ENCODE measurements around the gene PFKFB3. TPM values are rescaled to one million over a fixed set of nuclear protein-coding genes. Genes with fewer than 3 reads are reported as not detected.
"Not testable (repeated sequence)": the region's sequence is repeated elsewhere in the genome, so short reads cannot be mapped to it uniquely, and the experiment has no call there.

PFKFB3 gene
- total and polyA plus RNA-seq, 4 donors: 11.4 to 234 (median 66.3) TPM

GRCh38 chr10:6163364-6164270, 39.1 kb upstream of the PFKFB3 start:
- peak overlapping the region; percentile 79 to 89 for H3K9ac ChIP-seq (ENCODE audit: insufficient read depth in 1 of 2, low read length in 2 of 2)
- peaks cover 0 to 6% (median under 1%) of the 10 kb centered on the region in 4 donors for H3K36me3 ChIP-seq (ENCODE audit: control insufficient read depth in 4 of 4, insufficient read depth in 4 of 4, low read length in 4 of 4)
- no peaks in the 10 kb centered on the region for H3K9me3 ChIP-seq (ENCODE audit: control insufficient read depth in 4 of 4, insufficient read depth in 3 of 4, low read length in 3 of 4)
- WGBS, 2 donors: 1% methylated on average over 77 to 91 of the region's 91 CpGs
- peak overlapping the region; percentile 87 to 94 for H3K27ac ChIP-seq (ENCODE audit: low read depth in 1 of 2, low read length in 1 of 2)
- ATAC-seq (ENCODE audit: insufficient read depth, low FRiP score) (peak; percentile 100), DNase-seq (peak; percentile 89 to 97 (median 90))
- peak overlapping the region; percentile 66 for H3K4me3 ChIP-seq
- peaks cover 2 to 18% (median 6%) of the 10 kb centered on the region in 5 donors for H3K4me1 ChIP-seq (ENCODE audit: control insufficient read depth in 5 of 5, insufficient read depth in 5 of 5, low read length in 5 of 5)
- no peak for TF ChIP-seq CTCF (IDR thresholded peaks at IDR 0.05; ENCODE audit: control extremely low read depth, extremely low read depth)
- no peaks in the 10 kb centered on the region for H3K27me3 ChIP-seq (ENCODE audit: control insufficient read depth in 3 of 3, insufficient read depth in 3 of 3, low read length in 2 of 3)

GRCh38 chr10:6164271-6165095, 38.2 kb upstream of the PFKFB3 start:
- no peak for TF ChIP-seq CTCF (IDR thresholded peaks at IDR 0.05; ENCODE audit: control extremely low read depth, extremely low read depth)
- ATAC-seq (ENCODE audit: insufficient read depth, low FRiP score): no peak
- WGBS, 2 donors: 28 to 37% methylated on average over 16 of the region's 16 CpGs
- Histone ChIP-seq H3K27ac (ENCODE audit: low read depth in 1 of 2, low read length in 1 of 2) (peak overlapping the region; percentile 87 to 94), H3K4me1 (ENCODE audit: control insufficient read depth in 5 of 5, insufficient read depth in 5 of 5, low read length in 5 of 5) (peaks cover 2 to 18% (median 6%) of the 10 kb centered on the region in 5 donors), H3K9ac (ENCODE audit: insufficient read depth in 1 of 2, low read length in 2 of 2) (peak overlapping the region; percentile 79 to 89), H3K4me3 (peak overlapping the region; percentile 66), H3K9me3 (ENCODE audit: control insufficient read depth in 4 of 4, insufficient read depth in 3 of 4, low read length in 3 of 4) (no peaks in the 10 kb centered on the region), H3K36me3 (ENCODE audit: control insufficient read depth in 4 of 4, insufficient read depth in 4 of 4, low read length in 4 of 4) (peaks cover 0 to 6% (median under 1%) of the 10 kb centered on the region in 4 donors), H3K27me3 (ENCODE audit: control insufficient read depth in 3 of 3, insufficient read depth in 3 of 3, low read length in 2 of 3) (no peaks in the 10 kb centered on the region)
- DNase-seq: no peak

DNA sequence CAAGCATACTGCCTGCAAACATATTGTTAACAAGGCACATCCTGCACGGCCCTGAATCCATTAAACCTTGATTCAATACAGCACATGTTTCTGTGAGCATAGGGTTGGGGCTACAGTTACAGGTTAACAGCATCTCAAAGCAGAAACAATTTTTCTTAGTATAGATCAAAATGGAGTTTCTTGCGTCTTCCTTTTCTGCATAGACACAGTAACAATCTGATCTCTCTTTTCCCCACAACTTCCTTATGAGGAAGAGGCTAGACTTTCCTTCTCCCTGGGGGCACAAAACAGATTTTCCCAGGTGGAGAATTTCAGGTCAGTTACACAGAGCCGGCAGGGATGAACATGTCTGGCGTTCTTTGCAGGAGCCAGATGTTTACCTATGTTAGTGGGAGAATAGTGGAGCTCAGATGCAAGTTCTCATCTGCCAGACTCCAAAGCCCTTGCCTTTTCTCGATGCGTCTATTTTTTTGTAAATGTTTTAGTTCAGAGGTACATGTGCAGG, 37.5 kb upstream of the PFKFB3 start:
- no peaks in the 10 kb centered on the region for H3K27me3 ChIP-seq (ENCODE audit: control insufficient read depth in 3 of 3, insufficient read depth in 3 of 3, low read length in 2 of 3)
- no peak overlapping the region for H3K27ac ChIP-seq (ENCODE audit: low read depth in 1 of 2, low read length in 1 of 2)
- DNase-seq (no peak), ATAC-seq (ENCODE audit: insufficient read depth, low FRiP score) (no peak)
- no peak for TF ChIP-seq CTCF (IDR thresholded peaks at IDR 0.05; ENCODE audit: control extremely low read depth, extremely low read depth)
- peaks cover 2 to 18% (median 6%) of the 10 kb centered on the region in 5 donors for H3K4me1 ChIP-seq (ENCODE audit: control insufficient read depth in 5 of 5, insufficient read depth in 5 of 5, low read length in 5 of 5)
- H3K9me3 ChIP-seq (ENCODE audit: control insufficient read depth in 4 of 4, insufficient read depth in 3 of 4, low read length in 3 of 4): no peaks in the 10 kb centered on the region
- peaks cover 0 to 6% (median under 1%) of the 10 kb centered on the region in 4 donors for H3K36me3 ChIP-seq (ENCODE audit: control insufficient read depth in 4 of 4, insufficient read depth in 4 of 4, low read length in 4 of 4)
- H3K9ac ChIP-seq (ENCODE audit: insufficient read depth in 1 of 2, low read length in 2 of 2): no peak overlapping the region
- no peak overlapping the region for H3K4me3 ChIP-seq
- WGBS, 2 donors: 64 to 67% methylated on average over 6 of the region's 6 CpGs

- not testable (repeated sequence) for H3K27ac ChIP-seq (ENCODE audit: low read depth in 1 of 2, low read length in 1 of 2); H3K36me3 ChIP-seq (ENCODE audit: control insufficient read depth in 4 of 4, insufficient read depth in 4 of 4, low read length in 4 of 4); H3K9ac ChIP-seq (ENCODE audit: insufficient read depth in 1 of 2, low read length in 2 of 2); H3K9me3 ChIP-seq (ENCODE audit: control insufficient read depth in 4 of 4, insufficient read depth in 3 of 4, low read length in 3 of 4); H3K27me3 ChIP-seq (ENCODE audit: control insufficient read depth in 3 of 3, insufficient read depth in 3 of 3, low read length in 2 of 3); DNase-seq; H3K4me3 ChIP-seq; ATAC-seq (ENCODE audit: insufficient read depth, low FRiP score)
- H3K4me1 ChIP-seq (ENCODE audit: control insufficient read depth in 5 of 5, insufficient read depth in 5 of 5, low read length in 5 of 5): peaks cover 4 to 18% (median 8%) of the 10 kb centered on the region in 5 donors
- 94 to 98% methylated on average over 15 of the region's 15 CpGs for WGBS, 2 donors
These were observed 36.8 kb upstream of the PFKFB3 start for GRCh38 chr10:6165933-6166332.
